ENCODE data around the gene FCF1.

The FCF1 gene

DNA sequence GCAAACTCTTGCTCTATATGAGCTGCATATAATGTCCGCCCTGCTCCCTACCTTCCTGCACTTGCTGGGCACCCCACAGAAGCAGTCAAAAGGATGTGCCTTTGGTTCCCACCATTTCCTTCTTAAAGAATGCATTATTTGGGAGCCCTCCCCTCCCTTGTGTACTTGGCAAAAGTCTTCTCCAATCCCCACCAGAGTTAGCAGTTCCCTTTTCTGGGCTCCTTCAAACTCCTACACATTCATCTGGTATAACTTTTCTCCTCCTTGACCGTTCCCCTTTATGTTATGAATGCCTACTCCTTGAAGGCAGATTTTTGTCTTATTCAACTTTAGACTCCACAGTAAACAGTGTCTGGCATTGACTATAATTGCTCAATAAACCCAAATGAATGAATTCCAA, 27.9 kb upstream of the FCF1 start:
- Mint-ChIP-seq H3K27ac (no peak overlapping the region), H3K27me3 (ENCODE audit: low read depth) (no peaks in the 10 kb centered on the region), H3K4me3 (no peak overlapping the region), H3K4me1 (ENCODE audit: low read depth) (no peaks in the 10 kb centered on the region), H3K36me3 (ENCODE audit: low read depth) (peaks cover 28% of the 10 kb centered on the region), H3K9me3 (no peaks in the 10 kb centered on the region)
- DNase-seq (ENCODE audit: low spot score): no peak

GRCh38 chr14:74685921-74686678, 26.8 kb upstream of the FCF1 start:
- peaks cover 34% of the 10 kb centered on the region for H3K36me3 Mint-ChIP-seq (ENCODE audit: low read depth)
- DNase-seq (ENCODE audit: low spot score): no peak
- H3K27ac Mint-ChIP-seq: no peak overlapping the region
- no peaks in the 10 kb centered on the region for H3K9me3 Mint-ChIP-seq
- no peaks in the 10 kb centered on the region for H3K27me3 Mint-ChIP-seq (ENCODE audit: low read depth)
- no peak overlapping the region for H3K4me3 Mint-ChIP-seq
- H3K4me1 Mint-ChIP-seq (ENCODE audit: low read depth): no peaks in the 10 kb centered on the region

DNA sequence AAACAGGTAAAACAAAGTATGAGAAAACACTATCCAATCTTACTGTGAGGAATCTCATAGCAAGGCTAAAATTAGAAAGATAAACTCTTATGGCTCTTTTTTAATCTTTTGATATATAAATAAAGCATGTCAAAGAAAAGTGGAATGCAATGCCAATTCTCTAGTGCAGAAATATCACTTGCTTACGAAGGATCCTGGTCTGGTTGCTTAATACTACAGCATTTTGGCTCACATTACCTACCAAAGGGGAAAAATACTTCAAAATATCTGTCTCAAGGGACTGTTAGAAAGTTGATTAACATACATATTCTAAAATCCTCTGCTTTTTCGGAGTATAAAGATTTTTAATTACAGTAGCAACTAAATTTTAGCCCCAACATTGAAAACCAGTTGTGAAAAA, 21.5 kb upstream of the FCF1 start:
- Mint-ChIP-seq H3K9me3 (no peaks in the 10 kb centered on the region), H3K4me1 (ENCODE audit: low read depth) (peaks cover 5% of the 10 kb centered on the region), H3K27ac (no peak overlapping the region), H3K27me3 (ENCODE audit: low read depth) (no peaks in the 10 kb centered on the region), H3K4me3 (no peak overlapping the region), H3K36me3 (ENCODE audit: low read depth) (peaks cover 20% of the 10 kb centered on the region)
- DNase-seq (ENCODE audit: low spot score): no peak

DNA sequence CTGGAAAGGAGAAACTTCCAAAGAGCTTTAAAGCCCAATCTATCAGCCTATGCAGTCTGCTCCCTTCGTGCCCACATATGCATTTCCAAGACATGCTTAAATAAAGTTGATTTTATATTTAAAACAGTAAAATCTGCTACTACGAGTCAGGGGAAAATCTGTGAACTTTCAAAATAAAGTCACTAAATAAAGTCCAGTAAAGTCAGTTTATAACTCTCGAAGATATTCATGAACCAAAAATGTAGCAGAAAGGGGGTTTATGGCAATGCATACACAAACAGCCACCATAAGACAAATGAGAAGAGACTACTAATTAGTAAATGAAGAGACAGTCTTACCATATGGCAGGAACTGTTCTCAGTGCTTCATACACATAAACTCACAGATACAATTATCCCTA, 19.8 kb upstream of the FCF1 start:
- Mint-ChIP-seq H3K36me3 (ENCODE audit: low read depth) (peaks cover 22% of the 10 kb centered on the region), H3K4me3 (no peak overlapping the region), H3K27me3 (ENCODE audit: low read depth) (no peaks in the 10 kb centered on the region), H3K4me1 (ENCODE audit: low read depth) (peaks cover 5% of the 10 kb centered on the region), H3K9me3 (no peaks in the 10 kb centered on the region), H3K27ac (no peak overlapping the region)
- DNase-seq (ENCODE audit: low spot score): no peak

DNA sequence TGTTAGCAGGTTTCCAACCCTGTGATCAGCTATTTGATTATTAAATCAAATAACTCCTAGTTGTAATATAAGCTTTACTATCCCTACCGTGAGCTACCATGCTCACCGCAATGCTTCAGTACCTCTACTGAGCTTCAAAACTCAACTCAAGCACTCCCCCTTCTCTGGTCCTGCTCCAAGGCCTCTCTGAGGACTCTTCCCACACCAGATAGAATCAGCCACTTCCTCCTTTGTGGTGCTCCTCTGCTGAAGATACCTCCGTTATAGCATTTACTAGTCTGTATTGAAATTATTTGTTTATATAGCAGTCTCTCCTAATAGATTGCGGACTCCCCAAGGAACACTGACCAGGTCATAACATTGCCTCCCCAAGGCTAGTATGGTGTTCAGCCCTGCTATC, 17.5 kb upstream of the FCF1 start:
- Mint-ChIP-seq H3K4me3 (no peak overlapping the region), H3K4me1 (ENCODE audit: low read depth) (peaks cover 5% of the 10 kb centered on the region), H3K36me3 (ENCODE audit: low read depth) (peaks cover 11% of the 10 kb centered on the region), H3K27me3 (ENCODE audit: low read depth) (no peaks in the 10 kb centered on the region), H3K9me3 (no peaks in the 10 kb centered on the region), H3K27ac (no peak overlapping the region)
- DNase-seq (ENCODE audit: low spot score): no peak

GRCh38 chr14:74697011-74697410, 15.9 kb upstream of the FCF1 start:
- Mint-ChIP-seq H3K4me1 (ENCODE audit: low read depth) (peaks cover 5% of the 10 kb centered on the region), H3K9me3 (peaks cover 4% of the 10 kb centered on the region), H3K27me3 (ENCODE audit: low read depth) (no peaks in the 10 kb centered on the region), H3K4me3 (no peak overlapping the region), H3K36me3 (ENCODE audit: low read depth) (peaks cover 9% of the 10 kb centered on the region), H3K27ac (no peak overlapping the region)
- DNase-seq (ENCODE audit: low spot score): no peak

- Mint-ChIP-seq H3K27ac (no peak overlapping the region), H3K4me3 (no peak overlapping the region), H3K4me1 (ENCODE audit: low read depth) (peaks cover 5% of the 10 kb centered on the region)
Measured at GRCh38 chr14:74697543-74697942, 15.4 kb upstream of the FCF1 start.

GRCh38 chr14:74697976-74698375, 15.0 kb upstream of the FCF1 start:
- no peak overlapping the region for H3K27ac Mint-ChIP-seq
- peaks cover 9% of the 10 kb centered on the region for H3K9me3 Mint-ChIP-seq
- DNase-seq (ENCODE audit: low spot score): no peak
- peaks cover 15% of the 10 kb centered on the region for H3K36me3 Mint-ChIP-seq (ENCODE audit: low read depth)
- H3K4me1 Mint-ChIP-seq (ENCODE audit: low read depth): peaks cover 5% of the 10 kb centered on the region
- H3K4me3 Mint-ChIP-seq: no peak overlapping the region
- H3K27me3 Mint-ChIP-seq (ENCODE audit: low read depth): no peaks in the 10 kb centered on the region

More at GRCh38 chr14:74697543-74697942, 15.4 kb upstream of the FCF1 start:
- Mint-ChIP-seq H3K36me3 (ENCODE audit: low read depth) (peaks cover 10% of the 10 kb centered on the region), H3K9me3 (peaks cover 5% of the 10 kb centered on the region), H3K27me3 (ENCODE audit: low read depth) (no peaks in the 10 kb centered on the region)
- DNase-seq (ENCODE audit: low spot score): no peak

DNA sequence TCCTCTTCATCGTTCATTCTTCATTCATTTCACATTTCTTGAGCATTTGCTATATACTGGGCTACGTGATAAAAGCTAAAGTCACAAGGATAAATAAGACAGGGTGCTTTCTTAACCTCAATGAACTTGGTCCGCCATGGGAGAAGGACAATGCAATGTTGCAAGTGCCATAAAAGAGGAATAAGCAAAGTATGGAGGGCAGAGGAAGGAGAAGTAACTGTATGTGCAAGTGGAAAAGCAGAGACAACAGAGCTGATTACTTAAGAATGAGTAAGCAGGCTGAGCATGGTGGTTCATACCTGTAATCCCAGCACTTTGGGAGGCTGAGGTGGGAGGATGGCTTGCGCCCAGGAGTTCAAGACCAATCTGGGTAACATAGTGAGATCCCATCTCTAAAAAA, 14.5 kb upstream of the FCF1 start:
- H3K9me3 Mint-ChIP-seq: peaks cover 14% of the 10 kb centered on the region
- H3K27ac Mint-ChIP-seq: no peak overlapping the region
- peaks cover 5% of the 10 kb centered on the region for H3K4me1 Mint-ChIP-seq (ENCODE audit: low read depth)
- DNase-seq (ENCODE audit: low spot score): no peak
- H3K4me3 Mint-ChIP-seq: no peak overlapping the region
- no peaks in the 10 kb centered on the region for H3K27me3 Mint-ChIP-seq (ENCODE audit: low read depth)
- H3K36me3 Mint-ChIP-seq (ENCODE audit: low read depth): peaks cover 18% of the 10 kb centered on the region

DNA sequence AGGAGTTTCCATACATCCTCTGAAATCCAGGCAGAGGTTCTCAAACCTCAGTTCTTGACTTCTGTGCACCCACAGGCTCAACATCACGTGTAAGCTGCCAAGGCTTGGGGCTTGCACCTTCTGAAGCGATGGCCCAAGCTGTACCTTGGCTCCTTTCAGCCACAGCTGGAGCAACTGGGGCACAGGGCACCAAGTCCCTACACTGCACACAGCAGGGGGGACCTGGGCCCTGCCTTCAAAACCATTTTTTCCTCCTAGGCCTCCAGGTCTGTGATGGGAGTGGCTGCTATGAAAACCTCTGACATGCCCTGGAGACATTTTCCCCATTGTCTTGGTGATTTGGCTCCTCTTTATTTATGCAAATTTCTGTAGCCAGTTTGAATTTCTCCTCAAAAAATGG, 10.7 kb upstream of the FCF1 start:
- no peaks in the 10 kb centered on the region for H3K27me3 Mint-ChIP-seq (ENCODE audit: low read depth)

GRCh38 chr14:74703043-74703442, 9.9 kb upstream of the FCF1 start:
- Mint-ChIP-seq H3K36me3 (ENCODE audit: low read depth) (peaks cover 21% of the 10 kb centered on the region), H3K27me3 (ENCODE audit: low read depth) (no peaks in the 10 kb centered on the region), H3K9me3 (peaks cover 21% of the 10 kb centered on the region), H3K4me1 (ENCODE audit: low read depth) (peaks cover 3% of the 10 kb centered on the region), H3K27ac (no peak overlapping the region), H3K4me3 (no peak overlapping the region)
- no peak for DNase-seq (ENCODE audit: low spot score)

More for the DNA sequence above, 10.7 kb upstream of the FCF1 start:
- no peak for DNase-seq (ENCODE audit: low spot score)
- Mint-ChIP-seq H3K4me1 (ENCODE audit: low read depth) (peaks cover 3% of the 10 kb centered on the region), H3K36me3 (ENCODE audit: low read depth) (peaks cover 23% of the 10 kb centered on the region), H3K9me3 (peaks cover 21% of the 10 kb centered on the region), H3K4me3 (no peak overlapping the region), H3K27ac (no peak overlapping the region)

DNA sequence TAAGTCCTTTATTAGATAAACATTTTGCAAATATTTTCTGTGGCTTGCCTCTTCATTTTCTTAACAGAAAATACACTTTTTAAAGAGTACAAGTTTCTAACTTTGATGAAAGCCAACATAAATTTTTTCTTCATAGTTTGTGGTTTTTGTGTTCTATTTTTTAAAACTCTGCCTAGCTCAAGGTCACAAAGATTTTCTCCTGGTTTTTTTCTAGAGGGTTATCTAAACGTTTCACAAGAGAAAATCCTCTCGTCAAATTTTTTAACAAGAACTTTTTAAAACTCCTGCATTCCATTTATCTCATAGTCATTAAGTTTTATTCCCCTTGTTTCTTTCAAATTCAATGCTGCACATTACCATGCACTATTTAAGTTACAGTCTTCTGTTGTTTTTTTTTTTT, 8.3 kb upstream of the FCF1 start:
- H3K9me3 Mint-ChIP-seq: peaks cover 21% of the 10 kb centered on the region
- H3K4me3 Mint-ChIP-seq: no peak overlapping the region
- peaks cover 21% of the 10 kb centered on the region for H3K36me3 Mint-ChIP-seq (ENCODE audit: low read depth)
- peaks cover 6% of the 10 kb centered on the region for H3K4me1 Mint-ChIP-seq (ENCODE audit: low read depth)
- no peaks in the 10 kb centered on the region for H3K27me3 Mint-ChIP-seq (ENCODE audit: low read depth)
- no peak for DNase-seq (ENCODE audit: low spot score)
- H3K27ac Mint-ChIP-seq: no peak overlapping the region

DNA sequence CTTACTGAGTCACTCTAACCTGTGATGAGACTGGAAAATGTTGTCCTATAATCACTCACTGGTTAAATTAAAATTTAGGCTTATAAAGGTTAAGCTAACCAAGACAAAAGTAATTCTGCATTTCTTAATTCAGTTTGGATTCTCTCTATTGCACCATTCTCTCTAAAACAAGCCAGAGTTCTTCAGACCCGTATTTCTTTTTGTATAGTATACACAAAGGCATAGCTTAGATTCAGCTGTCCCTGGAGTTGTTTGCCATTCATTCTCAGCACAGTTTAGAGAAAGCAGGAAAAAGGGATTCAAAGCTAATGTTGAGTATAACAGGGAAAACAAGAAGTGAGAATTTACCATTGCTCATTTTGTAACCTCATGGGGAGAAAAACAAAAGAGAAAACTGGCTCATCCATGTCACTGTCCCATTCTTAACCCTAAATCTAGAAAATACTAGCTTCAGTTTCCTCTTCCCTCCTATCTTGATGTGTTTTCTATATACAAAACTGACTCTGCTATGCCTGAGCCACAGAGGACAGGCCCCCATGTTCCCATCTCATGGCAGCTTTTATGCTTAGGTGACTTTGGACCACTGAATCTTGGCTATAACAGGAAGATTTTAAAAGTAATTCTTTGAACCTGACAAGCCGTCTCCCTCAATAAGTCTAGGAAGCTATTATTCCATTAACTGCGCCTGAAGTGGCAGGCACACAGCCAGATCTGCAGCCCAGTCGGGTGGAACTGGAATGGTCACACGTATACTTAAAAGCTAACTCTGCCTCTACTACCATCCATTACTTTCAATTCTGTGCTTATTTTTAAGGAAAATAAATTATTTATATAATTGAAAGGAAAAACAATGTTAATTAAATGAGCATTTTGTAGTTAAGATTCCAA, 7.1 kb upstream of the FCF1 start:
- Mint-ChIP-seq H3K27me3 (ENCODE audit: low read depth) (no peaks in the 10 kb centered on the region), H3K4me3 (no peak overlapping the region), H3K4me1 (ENCODE audit: low read depth) (peaks cover 12% of the 10 kb centered on the region), H3K9me3 (peaks cover 20% of the 10 kb centered on the region), H3K36me3 (ENCODE audit: low read depth) (peaks cover 18% of the 10 kb centered on the region), H3K27ac (no peak overlapping the region)
- no peak for DNase-seq (ENCODE audit: low spot score)

GRCh38 chr14:74710480-74710879, 2.5 kb upstream of the FCF1 start:
- no peaks in the 10 kb centered on the region for H3K27me3 Mint-ChIP-seq (ENCODE audit: low read depth)
- no peak for DNase-seq (ENCODE audit: low spot score)
- H3K4me1 Mint-ChIP-seq (ENCODE audit: low read depth): peaks cover 22% of the 10 kb centered on the region
- H3K36me3 Mint-ChIP-seq (ENCODE audit: low read depth): peaks cover 5% of the 10 kb centered on the region
- H3K9me3 Mint-ChIP-seq: no peaks in the 10 kb centered on the region
- H3K4me3 Mint-ChIP-seq: peak overlapping the region; percentile 9
- H3K27ac Mint-ChIP-seq: no peak overlapping the region

All from T-helper 2 cell treated with Interferon-gamma antibody and Interleukin-4, amounts not matched to agents 5 μg/mL and 100 μg/mL, for 36 hours (primary cell).